ENCODE data around the gene TEX264. TPM values are rescaled to one million over a fixed set of nuclear protein-coding genes. Genes with fewer than 3 reads are reported as not detected.
A peak's percentile ranks its signal among the peaks of the same experiment; 100 is the strongest.
"Not testable (repeated sequence)": the region's sequence is repeated elsewhere in the genome, so short reads cannot be mapped to it uniquely, and the experiment has no call there.

The TEX264 gene
- total RNA-seq, 1 donor from 2014 or later = 23.8 TPM

DNA sequence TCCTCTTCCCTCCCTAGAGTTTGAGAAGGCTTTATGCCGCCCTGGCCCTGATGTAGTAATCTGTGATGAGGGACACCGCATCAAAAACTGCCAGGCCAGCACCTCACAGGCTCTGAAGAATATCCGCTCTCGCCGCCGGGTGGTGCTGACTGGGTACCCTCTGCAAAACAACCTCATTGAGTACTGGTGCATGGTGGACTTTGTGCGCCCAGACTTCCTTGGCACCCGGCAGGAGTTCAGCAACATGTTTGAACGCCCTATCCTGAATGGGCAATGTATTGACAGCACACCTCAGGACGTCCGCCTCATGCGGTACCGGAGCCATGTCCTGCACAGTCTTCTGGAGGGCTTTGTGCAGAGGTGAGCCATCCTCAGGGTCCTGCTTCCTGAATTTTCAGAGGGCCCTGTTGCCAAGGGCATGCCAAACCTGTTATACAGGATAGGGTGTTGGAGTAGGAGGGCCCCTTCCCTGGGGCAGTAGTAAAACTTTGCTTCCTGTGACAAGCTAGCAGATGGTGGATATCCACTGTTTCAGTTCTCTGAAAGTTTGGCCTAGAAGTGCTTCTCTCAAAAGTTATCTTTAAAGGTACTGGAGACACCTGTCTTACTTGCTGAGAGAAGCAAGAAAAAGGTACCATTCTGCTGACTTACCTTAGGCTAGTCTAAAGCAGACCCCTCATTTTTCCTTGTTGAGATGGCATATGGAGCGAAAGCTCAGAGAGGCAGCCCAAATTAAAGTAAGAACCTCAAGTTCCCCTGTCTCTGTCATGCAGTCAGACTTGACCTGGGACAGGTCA lies 33.7 kb upstream of the TEX264 start:
- Mint-ChIP-seq H3K27ac (ENCODE audit: unreplicated experiment) (no peak overlapping the region), H3K27me3 (ENCODE audit: unreplicated experiment) (no peaks in the 10 kb centered on the region), H3K9me3 (ENCODE audit: unreplicated experiment) (no peaks in the 10 kb centered on the region), H3K36me3 (ENCODE audit: low read depth, unreplicated experiment) (peaks cover 50% of the 10 kb centered on the region), H3K4me1 (ENCODE audit: unreplicated experiment) (no peaks in the 10 kb centered on the region), H3K4me3 (ENCODE audit: unreplicated experiment) (no peak overlapping the region)
- no peak for TF ChIP-seq CTCF (IDR thresholded peaks at IDR 0.05; ENCODE audit: unreplicated experiment)
- DNase-seq (ENCODE audit: low spot score) = no peak

GRCh38 chr3:51637941-51638471 lies 33.0 kb upstream of the TEX264 start:
- Mint-ChIP-seq H3K27me3 (ENCODE audit: unreplicated experiment) (no peaks in the 10 kb centered on the region), H3K9me3 (ENCODE audit: unreplicated experiment) (no peaks in the 10 kb centered on the region), H3K4me3 (ENCODE audit: unreplicated experiment) (no peak overlapping the region), H3K4me1 (ENCODE audit: unreplicated experiment) (no peaks in the 10 kb centered on the region), H3K27ac (ENCODE audit: unreplicated experiment) (no peak overlapping the region), H3K36me3 (ENCODE audit: low read depth, unreplicated experiment) (peaks cover 52% of the 10 kb centered on the region)
- peak; percentile 61 for DNase-seq (ENCODE audit: low spot score)
- TF ChIP-seq CTCF (IDR thresholded peaks at IDR 0.05; ENCODE audit: unreplicated experiment) = peak; percentile 85

DNA sequence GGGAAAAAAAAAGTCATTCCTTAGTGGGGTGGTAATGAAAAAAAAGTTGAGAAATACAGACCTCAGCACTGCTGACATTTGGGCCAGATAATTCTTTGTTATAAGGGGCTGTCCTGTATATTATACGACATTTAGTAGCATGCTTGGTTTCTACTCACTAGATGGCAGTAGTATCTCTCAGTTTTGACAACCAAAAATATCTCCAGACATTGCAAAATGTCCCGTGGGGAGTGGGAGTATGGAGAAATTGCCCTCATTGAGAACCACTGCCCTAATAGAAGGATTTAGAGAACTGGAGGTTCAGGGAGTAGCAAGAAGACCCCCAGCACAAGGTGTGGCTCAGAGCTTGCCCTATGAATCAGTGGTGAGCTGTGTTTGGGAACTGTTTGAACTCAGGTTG lies 28.6 kb upstream of the TEX264 start:
- Mint-ChIP-seq H3K36me3 (ENCODE audit: low read depth, unreplicated experiment) (peaks cover 78% of the 10 kb centered on the region), H3K4me1 (ENCODE audit: unreplicated experiment) (no peaks in the 10 kb centered on the region), H3K9me3 (ENCODE audit: unreplicated experiment) (no peaks in the 10 kb centered on the region), H3K27ac (ENCODE audit: unreplicated experiment) (no peak overlapping the region), H3K4me3 (ENCODE audit: unreplicated experiment) (no peak overlapping the region), H3K27me3 (ENCODE audit: unreplicated experiment) (peaks cover 3% of the 10 kb centered on the region)
- DNase-seq (ENCODE audit: low spot score) = no peak
- TF ChIP-seq CTCF (IDR thresholded peaks at IDR 0.05; ENCODE audit: unreplicated experiment) = peak; percentile 18

DNA sequence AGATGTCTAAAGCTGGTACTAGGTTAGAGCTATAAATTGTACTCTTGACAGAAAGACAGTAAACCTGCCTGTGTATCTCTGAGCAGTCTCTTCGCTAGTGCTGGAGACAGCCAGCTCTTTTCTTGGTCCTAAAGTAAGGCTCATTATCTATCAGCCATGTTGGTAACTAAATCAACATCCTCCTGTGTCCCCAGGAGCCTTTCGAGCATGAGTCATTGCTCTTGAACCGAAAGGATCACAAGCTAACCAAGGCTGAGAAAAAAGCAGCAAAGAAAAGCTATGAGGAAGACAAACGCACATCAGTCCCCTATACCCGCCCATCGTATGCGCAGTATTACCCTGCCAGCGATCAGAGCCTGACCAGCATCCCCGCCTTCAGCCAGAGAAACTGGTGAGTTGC lies 25.0 kb upstream of the TEX264 start:
- no peak for TF ChIP-seq CTCF (IDR thresholded peaks at IDR 0.05; ENCODE audit: unreplicated experiment)
- DNase-seq (ENCODE audit: low spot score) = no peak
- Mint-ChIP-seq H3K9me3 (ENCODE audit: unreplicated experiment) (no peaks in the 10 kb centered on the region), H3K27ac (ENCODE audit: unreplicated experiment) (no peak overlapping the region), H3K4me1 (ENCODE audit: unreplicated experiment) (no peaks in the 10 kb centered on the region), H3K4me3 (ENCODE audit: unreplicated experiment) (peak overlapping the region; percentile 65), H3K36me3 (ENCODE audit: low read depth, unreplicated experiment) (peaks cover 86% of the 10 kb centered on the region), H3K27me3 (ENCODE audit: unreplicated experiment) (peaks cover 3% of the 10 kb centered on the region)

DNA sequence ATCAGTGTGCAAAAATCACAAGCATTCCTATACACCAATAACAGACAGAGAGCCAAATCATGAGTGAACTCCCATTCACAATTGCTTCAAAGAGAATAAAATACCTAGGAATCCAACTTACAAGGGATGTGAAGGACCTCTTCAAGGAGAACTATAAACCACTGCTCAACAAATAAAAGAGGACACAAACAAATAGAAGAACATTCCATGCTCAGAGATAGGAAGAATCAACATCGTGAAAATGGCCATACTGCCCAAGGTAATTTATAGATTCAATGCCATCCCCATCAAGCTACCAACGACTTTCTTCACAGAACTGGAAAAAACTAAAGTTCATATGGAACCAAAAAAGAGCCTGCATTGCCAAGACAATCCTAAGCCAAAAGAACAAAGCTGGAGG lies 18.9 kb upstream of the TEX264 start:
- H3K9me3 Mint-ChIP-seq (ENCODE audit: unreplicated experiment); H3K27me3 Mint-ChIP-seq (ENCODE audit: unreplicated experiment): not testable (repeated sequence)

GRCh38 chr3:51653409-51653808 lies 17.6 kb upstream of the TEX264 start:
- DNase-seq (ENCODE audit: low spot score); H3K4me1 Mint-ChIP-seq (ENCODE audit: unreplicated experiment); H3K4me3 Mint-ChIP-seq (ENCODE audit: unreplicated experiment); H3K9me3 Mint-ChIP-seq (ENCODE audit: unreplicated experiment); H3K27ac Mint-ChIP-seq (ENCODE audit: unreplicated experiment); H3K27me3 Mint-ChIP-seq (ENCODE audit: unreplicated experiment): not testable (repeated sequence)
- peaks cover 53% of the 10 kb centered on the region for H3K36me3 Mint-ChIP-seq (ENCODE audit: low read depth, unreplicated experiment)

More for the DNA sequence above, 18.9 kb upstream of the TEX264 start:
- not testable (repeated sequence) for H3K27ac Mint-ChIP-seq (ENCODE audit: unreplicated experiment); H3K4me1 Mint-ChIP-seq (ENCODE audit: unreplicated experiment); H3K4me3 Mint-ChIP-seq (ENCODE audit: unreplicated experiment); DNase-seq (ENCODE audit: low spot score)
- peaks cover 59% of the 10 kb centered on the region for H3K36me3 Mint-ChIP-seq (ENCODE audit: low read depth, unreplicated experiment)
